Embryonic facial prominence (tissue), 1 donor: ENCODE measurements around the gene DOCK4.

Experiments used
- DNase-seq: peaks from one replicate; pipeline ENCODE4 v3.0.0-alpha.2; 2016; ENCODE audit errors: extremely low spot score

The DOCK4 gene

GRCh38 chr7:111858331-111858730 lies 347.9 kb downstream of the DOCK4 start:
- DNase-seq, result no peak

- no peak for DNase-seq
Measured at GRCh38 chr7:111855842-111856227, 350.4 kb downstream of the DOCK4 start.

GRCh38 chr7:111855161-111855841 lies 350.9 kb downstream of the DOCK4 start:
- no peak for DNase-seq

GRCh38 chr7:111853201-111853990 lies 352.8 kb downstream of the DOCK4 start:
- no peak for DNase-seq

- DNase-seq, result no peak
Measured at GRCh38 chr7:111852081-111852480, 354.1 kb downstream of the DOCK4 start.

GRCh38 chr7:111846898-111847297 lies 359.3 kb downstream of the DOCK4 start:
- no peak for DNase-seq

- no peak for DNase-seq
Measured at GRCh38 chr7:111845853-111846252, 360.3 kb downstream of the DOCK4 start.

- DNase-seq, result no peak
Measured at GRCh38 chr7:111844904-111845671, 361.1 kb downstream of the DOCK4 start.

GRCh38 chr7:111842491-111842890 lies 363.7 kb downstream of the DOCK4 start:
- no peak for DNase-seq

GRCh38 chr7:111841596-111842205 lies 364.5 kb downstream of the DOCK4 start:
- DNase-seq, result no peak

GRCh38 chr7:111840528-111840927 lies 365.7 kb downstream of the DOCK4 start:
- no peak for DNase-seq

- no peak for DNase-seq
Measured at GRCh38 chr7:111839261-111839660, 366.9 kb downstream of the DOCK4 start.

- no peak for DNase-seq
Measured at GRCh38 chr7:111836592-111836991, 369.6 kb downstream of the DOCK4 start.

GRCh38 chr7:111835066-111835465 lies 371.1 kb downstream of the DOCK4 start:
- DNase-seq, result no peak

- DNase-seq, result no peak
Measured at GRCh38 chr7:111834367-111834766, 371.8 kb downstream of the DOCK4 start.

- no peak for DNase-seq
Measured at GRCh38 chr7:111833466-111833865, 372.7 kb downstream of the DOCK4 start.

GRCh38 chr7:111832174-111832573 lies 374.0 kb downstream of the DOCK4 start:
- no peak for DNase-seq

GRCh38 chr7:111829221-111829620 lies 377.0 kb downstream of the DOCK4 start:
- no peak for DNase-seq

- DNase-seq, result no peak
Measured at GRCh38 chr7:111827863-111828504, 378.2 kb downstream of the DOCK4 start.

GRCh38 chr7:111825046-111825445 lies 381.2 kb downstream of the DOCK4 start:
- DNase-seq, result no peak

GRCh38 chr7:111823826-111824225 lies 382.4 kb downstream of the DOCK4 start:
- DNase-seq, result no peak

- no peak for DNase-seq
Measured at GRCh38 chr7:111821046-111821445, 385.2 kb downstream of the DOCK4 start.
